ENCODE results near the gene ADK. TPM values are rescaled to one million over a fixed set of nuclear protein-coding genes. Genes with fewer than 3 reads are reported as not detected.

Gene ADK
- total RNA-seq, 1 experiment from 2014 or later = 159 TPM

DNA sequence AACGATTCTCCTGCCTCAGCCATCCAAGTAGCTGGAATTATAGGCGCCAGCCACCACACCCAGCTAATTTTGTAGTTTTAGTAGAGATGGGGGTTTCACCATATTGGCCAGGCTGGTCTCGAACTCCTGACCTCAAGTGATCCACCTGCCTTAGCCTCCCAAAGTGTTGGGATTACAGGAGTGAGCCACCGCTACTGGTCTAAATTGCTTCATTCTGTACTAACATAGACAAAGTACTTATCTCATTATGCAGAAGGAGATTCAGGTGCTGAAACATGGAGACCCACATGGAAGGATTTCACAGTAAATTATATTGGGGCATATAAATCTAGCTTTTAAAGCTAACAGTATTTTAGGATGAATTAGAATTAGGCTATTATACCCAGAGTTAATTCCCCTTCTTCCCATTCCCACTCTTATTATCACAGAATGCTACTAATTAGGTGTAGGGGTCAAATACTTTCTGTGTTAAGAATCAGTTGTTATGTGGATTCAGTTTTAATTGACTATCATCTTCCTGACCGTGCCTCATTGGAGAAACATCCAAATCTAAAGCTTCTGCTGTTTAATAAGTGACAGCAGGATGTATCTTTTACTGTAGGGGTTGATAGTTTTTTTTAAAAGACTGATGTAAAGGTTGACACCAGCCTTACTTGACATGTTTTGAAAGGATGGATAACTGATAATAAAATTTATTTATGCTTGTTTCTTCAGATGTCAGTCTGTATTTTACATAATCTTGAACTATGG, 27.2 kb downstream of the ADK start:
- no peaks in the 10 kb centered on the region for H4K20me1 ChIP-seq (ENCODE audit: insufficient read depth)
- BruUV-seq (replicated peaks) = no TSS peak
- no peaks in the 10 kb centered on the region for H3K27me3 ChIP-seq (ENCODE audit: insufficient read depth, low read depth)
- peaks cover 18% of the 10 kb centered on the region for H3F3A ChIP-seq (ENCODE audit: insufficient read depth, low read depth)
- peaks cover 5% of the 10 kb centered on the region; the same call in 1 of the 2 replicates for H3K36me3 ChIP-seq (ENCODE audit: low read depth)
- H3K4me1 ChIP-seq (replicated peaks; ENCODE audit: insufficient read depth) = peaks cover 34% of the 10 kb centered on the region
- TF ChIP-seq EZH2 (IDR thresholded peaks at IDR 0.05; ENCODE audit: low read depth) = no peak
- TF ChIP-seq, protein P1, sequence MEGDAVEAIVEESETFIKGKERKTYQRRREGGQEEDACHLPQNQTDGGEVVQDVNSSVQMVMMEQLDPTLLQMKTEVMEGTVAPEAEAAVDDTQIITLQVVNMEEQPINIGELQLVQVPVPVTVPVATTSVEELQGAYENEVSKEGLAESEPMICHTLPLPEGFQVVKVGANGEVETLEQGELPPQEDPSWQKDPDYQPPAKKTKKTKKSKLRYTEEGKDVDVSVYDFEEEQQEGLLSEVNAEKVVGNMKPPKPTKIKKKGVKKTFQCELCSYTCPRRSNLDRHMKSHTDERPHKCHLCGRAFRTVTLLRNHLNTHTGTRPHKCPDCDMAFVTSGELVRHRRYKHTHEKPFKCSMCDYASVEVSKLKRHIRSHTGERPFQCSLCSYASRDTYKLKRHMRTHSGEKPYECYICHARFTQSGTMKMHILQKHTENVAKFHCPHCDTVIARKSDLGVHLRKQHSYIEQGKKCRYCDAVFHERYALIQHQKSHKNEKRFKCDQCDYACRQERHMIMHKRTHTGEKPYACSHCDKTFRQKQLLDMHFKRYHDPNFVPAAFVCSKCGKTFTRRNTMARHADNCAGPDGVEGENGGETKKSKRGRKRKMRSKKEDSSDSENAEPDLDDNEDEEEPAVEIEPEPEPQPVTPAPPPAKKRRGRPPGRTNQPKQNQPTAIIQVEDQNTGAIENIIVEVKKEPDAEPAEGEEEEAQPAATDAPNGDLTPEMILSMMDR (conservative IDR thresholded peaks at IDR 0.05) = no peak
- DNase-seq = no peak
- CTCF ChIA-PET = interaction anchor here (0.6 to 0.8 kb wide), 4 partner anchors 27 to 937 kb away, joined by 3 to 7 read pairs (median 4); partner anchors contain the start of genes ADK and AP3M1
- POLR2A ChIA-PET (ENCODE audit: unreplicated experiment) = interaction anchor here (0.6 to 0.7 kb wide), 2 partner anchors 9 to 56 kb away, joined by 3 read pairs; no protein-coding TSS in a partner anchor
- H2AFZ ChIP-seq = no peak overlapping the region
- H3K4me3 ChIP-seq = peak overlapping the region; percentile 90; the same call in 1 of the 2 replicates
- H3K9me2 ChIP-seq (ENCODE audit: insufficient read depth) = no peaks in the 10 kb centered on the region
- H3K4me2 ChIP-seq = peak overlapping the region; percentile 86
- intact Hi-C loops (cut with micrococcal nuclease; ENCODE audit: unreplicated experiment) = loop anchor here (5.0 kb wide), 1 partner anchor 34 kb away; no protein-coding TSS in a partner anchor
- peaks cover 60% of the 10 kb centered on the region for H3K79me2 ChIP-seq (ENCODE audit: low read depth)
- H3K9me3 ChIP-seq (ENCODE audit: insufficient read depth, low read depth) = no peaks in the 10 kb centered on the region
- H3K27ac ChIP-seq = 0 out of 2 replicates have a peak overlapping the region, but pooled peaks have one; percentile 1

DNA sequence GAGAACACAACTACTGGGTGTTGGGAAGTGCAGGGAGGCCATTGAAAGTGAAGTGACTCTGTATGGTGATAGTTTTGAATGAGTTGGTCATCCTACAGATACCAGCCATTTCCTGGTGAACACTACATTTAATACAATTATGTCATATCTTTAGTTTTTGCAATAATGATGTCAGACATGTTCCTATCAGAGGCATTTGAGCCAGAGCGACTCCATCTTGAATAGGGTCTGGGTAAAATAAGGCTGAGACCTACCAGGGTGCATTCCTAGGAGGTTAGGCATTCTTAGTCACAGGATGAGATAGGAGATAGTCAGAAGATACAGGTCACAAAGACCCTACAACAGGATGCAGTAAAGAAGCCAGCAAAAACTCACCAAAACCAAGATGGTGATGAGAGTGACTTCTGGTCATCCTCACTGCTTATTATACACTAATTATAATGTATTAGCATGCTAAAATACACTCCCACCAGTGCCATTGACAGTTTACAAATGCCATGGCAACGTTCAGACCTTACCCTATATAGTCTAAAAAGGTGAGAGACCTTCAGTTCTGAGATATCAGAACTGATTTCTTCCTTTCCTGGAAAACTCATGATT, 28.2 kb downstream of the ADK start:
- Histone ChIP-seq H4K20me1 (ENCODE audit: insufficient read depth) (no peaks in the 10 kb centered on the region), H3K27ac (no peak overlapping the region), H3F3A (ENCODE audit: insufficient read depth, low read depth) (peaks cover 18% of the 10 kb centered on the region), H3K27me3 (ENCODE audit: insufficient read depth, low read depth) (no peaks in the 10 kb centered on the region), H3K9me2 (ENCODE audit: insufficient read depth) (no peaks in the 10 kb centered on the region), H3K4me2 (peak overlapping the region; percentile 86), H3K79me2 (ENCODE audit: low read depth) (peaks cover 69% of the 10 kb centered on the region), H3K4me3 (peak overlapping the region; percentile 90; the same call in 1 of the 2 replicates), H3K36me3 (ENCODE audit: low read depth) (peaks cover 5% of the 10 kb centered on the region; the same call in 1 of the 2 replicates), H3K9me3 (ENCODE audit: insufficient read depth, low read depth) (no peaks in the 10 kb centered on the region), H3K4me1 (replicated peaks; ENCODE audit: insufficient read depth) (peaks cover 34% of the 10 kb centered on the region), H2AFZ (no peak overlapping the region)
- DNase-seq = no peak
- TF ChIP-seq, protein P1 (conservative IDR thresholded peaks at IDR 0.05) = no peak
- no peak for TF ChIP-seq EZH2 (IDR thresholded peaks at IDR 0.05; ENCODE audit: low read depth)
- intact Hi-C loops (cut with micrococcal nuclease; ENCODE audit: unreplicated experiment) = loop anchor here (5.0 kb wide), 1 partner anchor 33 kb away; no protein-coding TSS in a partner anchor
- no TSS peak for BruUV-seq (replicated peaks)
- CTCF ChIA-PET = no interaction called here
- POLR2A ChIA-PET (ENCODE audit: unreplicated experiment) = no interaction called here

DNA sequence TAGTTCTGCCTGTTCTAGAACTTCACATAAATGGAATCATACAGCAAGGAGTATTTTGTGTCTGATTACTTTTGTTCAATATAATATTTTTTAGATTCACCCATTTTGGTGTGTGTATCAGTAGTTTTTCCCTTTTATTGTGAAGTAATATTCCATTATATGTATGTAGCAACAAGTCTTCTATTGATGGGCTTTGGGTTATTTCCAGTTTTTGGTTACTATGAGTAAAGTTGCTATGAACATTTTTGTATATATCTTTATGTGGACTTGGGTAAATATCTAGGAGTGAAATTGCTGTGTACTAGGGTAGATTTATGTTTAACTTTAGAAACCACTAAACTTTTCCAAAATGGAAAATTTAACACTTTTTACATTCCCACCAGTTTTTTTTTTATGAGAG, 35.7 kb downstream of the ADK start:
- CTCF ChIA-PET = no interaction called here
- H3K4me2 ChIP-seq = peak overlapping the region; percentile 38
- no TSS peak for BruUV-seq (replicated peaks)

More for the DNA sequence above, 35.7 kb downstream of the ADK start:
- Histone ChIP-seq H3K9me3 (ENCODE audit: insufficient read depth, low read depth) (no peaks in the 10 kb centered on the region), H3K36me3 (ENCODE audit: low read depth) (no peaks in the 10 kb centered on the region; the same call in 1 of the 2 replicates), H4K20me1 (ENCODE audit: insufficient read depth) (no peaks in the 10 kb centered on the region), H3K4me3 (no peak overlapping the region), H3K9me2 (ENCODE audit: insufficient read depth) (no peaks in the 10 kb centered on the region), H3K79me2 (ENCODE audit: low read depth) (peaks cover 89% of the 10 kb centered on the region), H3K27ac (peak overlapping the region; percentile 43), H3F3A (ENCODE audit: insufficient read depth, low read depth) (peaks cover 32% of the 10 kb centered on the region), H3K27me3 (ENCODE audit: insufficient read depth, low read depth) (no peaks in the 10 kb centered on the region), H2AFZ (no peak overlapping the region), H3K4me1 (replicated peaks; ENCODE audit: insufficient read depth) (peaks cover 52% of the 10 kb centered on the region)
- no peak for DNase-seq
- TF ChIP-seq EZH2 (IDR thresholded peaks at IDR 0.05; ENCODE audit: low read depth) = no peak
- TF ChIP-seq, protein P1 (conservative IDR thresholded peaks at IDR 0.05) = no peak
- intact Hi-C loops (cut with micrococcal nuclease; ENCODE audit: unreplicated experiment) = no loop called here
- POLR2A ChIA-PET (ENCODE audit: unreplicated experiment) = no interaction called here
